Mucosa of descending colon (tissue), 3 donors: ENCODE data around the gene PXN. TPM values are rescaled to one million over a fixed set of nuclear protein-coding genes. Genes with fewer than 3 reads are reported as not detected.
"Not testable (repeated sequence)": the region's sequence is repeated elsewhere in the genome, so short reads cannot be mapped to it uniquely, and the experiment has no call there.

Experiments used
- ATAC-seq: fragments of 200-7000 bp; cut with Tn5 transposase; one replicate; pipeline ENCODE4 v1.9.1; 2020; ENCODE audit warnings: mild to moderate bottlenecking, moderate library complexity
- DNase-seq, 3 donors: peaks; one replicate each; pipeline ENCODE4 v3.0.0-alpha.2; 2020
- H3K36me3 ChIP-seq: fragments of 200-600 bp; one replicate; pipeline ENCODE4 v1.8.0; 2021; ENCODE audit warnings: low read depth, mild to moderate bottlenecking
- H3K4me1 ChIP-seq: fragments of 200-600 bp; one replicate; pipeline ENCODE4 v1.8.0; 2021; ENCODE audit warnings: low read depth, mild to moderate bottlenecking
- H3K4me3 ChIP-seq: fragments of 200-600 bp; one replicate; pipeline ENCODE4 v1.8.0; 2021; ENCODE audit warnings: mild to moderate bottlenecking
- H3K9me3 ChIP-seq: fragments of 200-600 bp; one replicate; pipeline ENCODE4 v1.8.0; 2021; ENCODE audit warnings: mild to moderate bottlenecking
- CTCF ChIP-seq: fragments of 200-600 bp; IDR thresholded peaks from one replicate; pipeline ENCODE4 v1.8.0; 2022; ENCODE audit warnings: antibody characterized with exemption, mild to moderate bottlenecking
- intact Hi-C, 2 donors: fragments of 100-400 bp; cut with DNase I in 1 of 2; cut with micrococcal nuclease in 1 of 2; formaldehyde crosslinking; loops; one replicate each; pipeline versions ENCODE4 v1.11.0 to v1.11.1; 2022; cut with DNase I, micrococcal nuclease
- total RNA-seq, 3 donors: library from RNA; stranded (reverse); fragmentation: NEBNext Ultra II Directional in 2 of 3; extraction: Animal tissue kit (Norgen Biotek cat#: 25700) in 2 of 3; gene quantifications; one replicate each; pipeline versions ENCODE4 v1.2.1 to v1.2.4, GENCODE V29; 2021 to 2023
- donor health status: DM: no; HTN: no; CAD: no; lungs with moderate emphysema.
- donor health status: DM: no; HTN: no; CAD: no.
- donor health status: DM: no; HTN: yes; CAD: no.

PXN gene
- total RNA-seq, 3 donors from 2014 or later = 117 to 167 (median 146) TPM

- ATAC-seq (no peak), DNase-seq (peak in 1 of 3 donors; percentile 29)
- Histone ChIP-seq H3K36me3 (peaks cover 19% of the 10 kb centered on the region), H3K9me3 (no peaks in the 10 kb centered on the region), H3K4me1 (peaks cover 10% of the 10 kb centered on the region), H3K4me3 (no peak overlapping the region)
- no peak for TF ChIP-seq CTCF
- intact Hi-C loops = no loop called here
These were observed 49.5 kb downstream of the PXN start for GRCh38 chr12:120215766-120216735.

- no peak for TF ChIP-seq CTCF
- H3K4me1 ChIP-seq = peaks cover 16% of the 10 kb centered on the region
- DNase-seq (peak in 1 of 3 donors; percentile 34), ATAC-seq (peak; percentile 6)
- intact Hi-C loops = no loop called here
- H3K4me3 ChIP-seq = no peak overlapping the region
- no peaks in the 10 kb centered on the region for H3K9me3 ChIP-seq
- H3K36me3 ChIP-seq = peaks cover 12% of the 10 kb centered on the region
These were observed 50.2 kb downstream of the PXN start for GRCh38 chr12:120215357-120215735.

- peaks cover 7% of the 10 kb centered on the region for H3K36me3 ChIP-seq
- no peak overlapping the region for H3K4me3 ChIP-seq
- no peak for TF ChIP-seq CTCF
- ATAC-seq (no peak), DNase-seq (peak in 1 of 3 donors; percentile 51)
- intact Hi-C loops = no loop called here
- H3K4me1 ChIP-seq = peaks cover 16% of the 10 kb centered on the region
- no peaks in the 10 kb centered on the region for H3K9me3 ChIP-seq
These were observed 50.7 kb downstream of the PXN start for GRCh38 chr12:120214626-120215356.

GRCh38 chr12:120213758-120214157, 51.8 kb downstream of the PXN start:
- no peak for TF ChIP-seq CTCF
- DNase-seq (peak in 1 of 3 donors; percentile 41), ATAC-seq (no peak)
- Histone ChIP-seq H3K9me3 (no peaks in the 10 kb centered on the region), H3K4me3 (no peak overlapping the region), H3K36me3 (peaks cover 7% of the 10 kb centered on the region), H3K4me1 (peaks cover 16% of the 10 kb centered on the region)
- intact Hi-C loops = no loop called here

GRCh38 chr12:120213182-120213581, 52.3 kb downstream of the PXN start:
- peak in 1 of 3 donors; percentile 19 for DNase-seq
- intact Hi-C loops, ATAC-seq: not testable (repeated sequence)

GRCh38 chr12:120212301-120212700, 53.2 kb downstream of the PXN start:
- DNase-seq = peak in 1 of 3 donors; percentile 41
- Histone ChIP-seq H3K4me3 (no peak overlapping the region), H3K4me1 (peaks cover 16% of the 10 kb centered on the region), H3K36me3 (no peaks in the 10 kb centered on the region), H3K9me3 (no peaks in the 10 kb centered on the region)
- ATAC-seq = no peak
- TF ChIP-seq CTCF = no peak
- intact Hi-C loops = no loop called here

More at GRCh38 chr12:120213182-120213581, 52.3 kb downstream of the PXN start:
- not testable (repeated sequence) for H3K4me3 ChIP-seq, H3K9me3 ChIP-seq, H3K36me3 ChIP-seq
- peaks cover 16% of the 10 kb centered on the region for H3K4me1 ChIP-seq
